Nephron (organoid): ENCODE data around the gene FAM13A.

Experiments
- H3K27ac Mint-ChIP-seq, 3 experiments: 2 replicates each; pipeline ENCODE4 v1.8.0; 2020; ENCODE audit warnings: mixed read lengths in 3 of 3, mild to moderate bottlenecking in 2 of 3, moderate library complexity in 1 of 3
- H3K27me3 Mint-ChIP-seq: 2 replicates; pipeline ENCODE4 v1.8.0; 2021; ENCODE audit warnings: low read depth, mild to moderate bottlenecking, moderate library complexity, mixed read lengths
- H3K36me3 Mint-ChIP-seq: 2 replicates; pipeline ENCODE4 v1.8.0; 2020; ENCODE audit warnings: low read depth, mixed read lengths
- H3K4me1 Mint-ChIP-seq: 2 replicates; pipeline ENCODE4 v1.8.0; 2020; ENCODE audit warnings: mixed read lengths
- H3K4me3 Mint-ChIP-seq, 3 experiments: 2 replicates each; pipeline ENCODE4 v1.8.0; 2020; ENCODE audit warnings: mild to moderate bottlenecking in 3 of 3, mixed read lengths in 3 of 3, moderate library complexity in 2 of 3
- H3K9me3 Mint-ChIP-seq: 2 replicates; pipeline ENCODE4 v1.8.0; 2020; ENCODE audit warnings: mixed read lengths
- CTCF ChIP-seq, 3 experiments: fragments of 200-600 bp; sonication (generic); IDR thresholded peaks; one replicate each; pipeline ENCODE4 v1.5.0; 2021; ENCODE audit warnings: antibody characterized with exemption in 3 of 3; ENCODE audit not compliant: unreplicated experiment in 3 of 3

FAM13A gene

GRCh38 chr4:88765729-88766128, 291.3 kb downstream of the FAM13A start:
- Mint-ChIP-seq H3K27ac (peak overlapping the region in 1 of 3 experiments; percentile 3), H3K4me1 (peaks cover 18% of the 10 kb centered on the region), H3K36me3 (peaks cover 46% of the 10 kb centered on the region), H3K27me3 (no peaks in the 10 kb centered on the region), H3K9me3 (no peaks in the 10 kb centered on the region), H3K4me3 (no peak overlapping the region)
- no peak for TF ChIP-seq CTCF (IDR thresholded peaks at IDR 0.05; ENCODE audit: unreplicated experiment in 3 of 3)

- Mint-ChIP-seq H3K4me1 (peaks cover 39% of the 10 kb centered on the region), H3K27me3 (peaks cover 3% of the 10 kb centered on the region), H3K27ac (peak overlapping the region in 2 of 3 experiments; percentile 6 to 52), H3K9me3 (no peaks in the 10 kb centered on the region), H3K4me3 (no peak overlapping the region), H3K36me3 (peaks cover 43% of the 10 kb centered on the region)
- no peak for TF ChIP-seq CTCF (IDR thresholded peaks at IDR 0.05; ENCODE audit: unreplicated experiment in 3 of 3)
Measured at GRCh38 chr4:88763075-88763474, 293.9 kb downstream of the FAM13A start.

GRCh38 chr4:88761861-88762523, 295.0 kb downstream of the FAM13A start:
- no peak overlapping the region for H3K27ac Mint-ChIP-seq
- H3K27me3 Mint-ChIP-seq = peaks cover 3% of the 10 kb centered on the region
- H3K4me1 Mint-ChIP-seq = peaks cover 43% of the 10 kb centered on the region
- peaks cover 38% of the 10 kb centered on the region for H3K36me3 Mint-ChIP-seq
- no peaks in the 10 kb centered on the region for H3K9me3 Mint-ChIP-seq
- no peak overlapping the region for H3K4me3 Mint-ChIP-seq
- no peak for TF ChIP-seq CTCF (IDR thresholded peaks at IDR 0.05; ENCODE audit: unreplicated experiment in 3 of 3)

DNA sequence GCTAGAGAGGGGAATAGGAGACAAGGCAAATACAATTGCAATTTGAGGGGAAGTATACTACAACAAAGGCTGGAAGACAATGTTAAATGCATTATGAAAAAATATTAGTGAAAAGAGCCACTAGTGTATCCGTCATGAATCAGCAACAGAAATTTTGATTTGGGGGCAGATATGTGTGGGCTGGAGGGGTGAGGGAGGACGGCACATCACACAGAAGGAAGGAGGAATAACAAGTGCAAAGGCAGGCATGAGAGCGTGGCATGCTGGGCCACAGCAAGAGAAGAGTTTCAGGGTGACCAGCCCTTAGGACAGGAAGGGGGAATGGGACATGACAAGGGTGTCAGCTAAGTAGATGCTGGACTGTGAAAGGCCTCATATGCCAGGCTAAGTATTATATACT, 295.6 kb downstream of the FAM13A start:
- Mint-ChIP-seq H3K27ac (no peak overlapping the region), H3K36me3 (peaks cover 33% of the 10 kb centered on the region), H3K27me3 (peaks cover 3% of the 10 kb centered on the region), H3K4me3 (no peak overlapping the region), H3K9me3 (no peaks in the 10 kb centered on the region), H3K4me1 (peaks cover 44% of the 10 kb centered on the region)
- no peak for TF ChIP-seq CTCF (IDR thresholded peaks at IDR 0.05; ENCODE audit: unreplicated experiment in 3 of 3)

GRCh38 chr4:88759895-88760290, 297.1 kb downstream of the FAM13A start:
- TF ChIP-seq CTCF (IDR thresholded peaks at IDR 0.05; ENCODE audit: unreplicated experiment in 3 of 3) = no peak
- Mint-ChIP-seq H3K4me1 (peaks cover 50% of the 10 kb centered on the region), H3K9me3 (no peaks in the 10 kb centered on the region), H3K36me3 (peaks cover 30% of the 10 kb centered on the region), H3K27ac (peak overlapping the region; percentile 39 to 72 (median 43)), H3K4me3 (peak overlapping the region in 1 of 3 experiments; percentile 28), H3K27me3 (peaks cover 3% of the 10 kb centered on the region)
